ENCODE measurements around the gene CSNK1D. TPM values are rescaled to one million over a fixed set of nuclear protein-coding genes. Genes with fewer than 3 reads are reported as not detected.

Gene CSNK1D
- total RNA-seq, 2 donors from 2014 or later: 37.6 to 116 TPM

- intact Hi-C loops (cut with DNase I): no loop called here
- Histone ChIP-seq H3K9me3 (no peaks in the 10 kb centered on the region), H3K36me3 (replicated peaks in 1 of 2; ENCODE audit: insufficient read depth in 1 of 2, low read depth in 2 of 2) (no peaks in the 10 kb centered on the region), H3K4me3 (no peak overlapping the region), H3K4me1 (peaks cover 54% of the 10 kb centered on the region), H3K27me3 (no peaks in the 10 kb centered on the region), H3K27ac (no peak overlapping the region)
- no peak for DNase-seq
- no peak for ATAC-seq
- TF ChIP-seq POLR2A (IDR thresholded peaks at IDR 0.05) (no peak), CTCF (IDR thresholded peaks at IDR 0.05) (no peak)
- 74 to 82% methylated on average over 5 of the region's 5 CpGs for WGBS, 2 donors
These were observed 3.4 kb upstream of the CSNK1D start for GRCh38 chr17:82276938-82277337.

GRCh38 chr17:82275326-82275725 is 1.8 kb upstream of the CSNK1D start:
- no peak for DNase-seq
- H3K4me1 ChIP-seq: peaks cover 55% of the 10 kb centered on the region
- TF ChIP-seq CTCF (IDR thresholded peaks at IDR 0.05) (no peak), POLR2A (IDR thresholded peaks at IDR 0.05) (no peak)
- no peaks in the 10 kb centered on the region for H3K27me3 ChIP-seq
- no peaks in the 10 kb centered on the region for H3K9me3 ChIP-seq
- no peak for ATAC-seq
- H3K36me3 ChIP-seq (replicated peaks in 1 of 2; ENCODE audit: insufficient read depth in 1 of 2, low read depth in 2 of 2): no peaks in the 10 kb centered on the region
- no peak overlapping the region for H3K4me3 ChIP-seq
- 89 to 92% methylated on average over 13 to 14 of the region's 14 CpGs for WGBS, 2 donors
- H3K27ac ChIP-seq: no peak overlapping the region
- intact Hi-C loops (cut with DNase I): no loop called here

- H3K27me3 ChIP-seq: no peaks in the 10 kb centered on the region
- no peaks in the 10 kb centered on the region for H3K36me3 ChIP-seq (replicated peaks in 1 of 2; ENCODE audit: insufficient read depth in 1 of 2, low read depth in 2 of 2)
- peaks cover 62% of the 10 kb centered on the region for H3K4me1 ChIP-seq
- ATAC-seq: no peak
- peak overlapping the region; percentile 93 to 100 (median 98) for H3K27ac ChIP-seq
- H3K9me3 ChIP-seq: no peaks in the 10 kb centered on the region
- H3K4me3 ChIP-seq: no peak overlapping the region
- DNase-seq: no peak
- no peak for TF ChIP-seq CTCF (IDR thresholded peaks at IDR 0.05)
- no peak for TF ChIP-seq POLR2A (IDR thresholded peaks at IDR 0.05)
- whole genome bisulfite sequencing, 2 donors: 45 to 63% methylated on average over 5 to 23 of the region's 27 CpGs
- intact Hi-C loops (cut with DNase I): no loop called here
These were observed 877 bp upstream of the CSNK1D start for GRCh38 chr17:82274134-82275020.

- 1% methylated on average over 14 to 31 of the region's 57 CpGs for WGBS, 2 donors
- intact Hi-C loops (cut with DNase I): no loop called here
- peak; percentile 8 for ATAC-seq
These were observed 789 bp downstream of the CSNK1D start for GRCh38 chr17:82272495-82273326.

More at GRCh38 chr17:82272495-82273326, 789 bp downstream of the CSNK1D start:
- Histone ChIP-seq H3K4me1 (peaks cover 63% of the 10 kb centered on the region), H3K27ac (peak overlapping the region; percentile 93 to 100 (median 98)), H3K9me3 (no peaks in the 10 kb centered on the region), H3K27me3 (no peaks in the 10 kb centered on the region), H3K36me3 (replicated peaks in 1 of 2; ENCODE audit: insufficient read depth in 1 of 2, low read depth in 2 of 2) (no peaks in the 10 kb centered on the region), H3K4me3 (peak overlapping the region; percentile 59 to 94)
- peak; percentile 46 to 54 (median 48) for DNase-seq
- TF ChIP-seq POLR2A (IDR thresholded peaks at IDR 0.05): no peak
- TF ChIP-seq CTCF (IDR thresholded peaks at IDR 0.05): no peak

Measured in body of pancreas (tissue), 4 donors.